ENCODE results near the gene TMPRSS11B.
"Not testable (repeated sequence)": the region's sequence is repeated elsewhere in the genome, so short reads cannot be mapped to it uniquely, and the experiment has no call there.

The TMPRSS11B gene

GRCh38 chr4:68245594-68245993, at the start of gene TMPRSS11B:
Gene TMPRSS11B, minus strand, starts transcription at chr4:68245694. Its CDS starts 136 bp downstream, at chr4:68245558.
- no peak for DNase-seq

GRCh38 chr4:68291256-68291655, 45.8 kb upstream of the TMPRSS11B start:
- DNase-seq = no peak

- no peak for DNase-seq
Measured at GRCh38 chr4:68288393-68288740, 42.9 kb upstream of the TMPRSS11B start.

GRCh38 chr4:68287704-68288392, 42.4 kb upstream of the TMPRSS11B start:
- no peak for DNase-seq

- DNase-seq = no peak
Measured at GRCh38 chr4:68283714-68284113, 38.2 kb upstream of the TMPRSS11B start.

- DNase-seq = no peak
Measured at GRCh38 chr4:68283095-68283494, 37.6 kb upstream of the TMPRSS11B start.

- DNase-seq = not testable (repeated sequence)
Measured at GRCh38 chr4:68281796-68282740, 36.6 kb upstream of the TMPRSS11B start.

GRCh38 chr4:68278029-68278428, 32.5 kb upstream of the TMPRSS11B start:
- no peak for DNase-seq

GRCh38 chr4:68277627-68278026, 32.1 kb upstream of the TMPRSS11B start:
- no peak for DNase-seq

GRCh38 chr4:68272860-68273259, 27.4 kb upstream of the TMPRSS11B start:
- DNase-seq = no peak

- DNase-seq = no peak
Measured at GRCh38 chr4:68272380-68272779, 26.9 kb upstream of the TMPRSS11B start.

GRCh38 chr4:68271851-68272357, 26.4 kb upstream of the TMPRSS11B start:
- peak; percentile 40 for DNase-seq

- no peak for DNase-seq
Measured at GRCh38 chr4:68267433-68267944, 22.0 kb upstream of the TMPRSS11B start.

- DNase-seq = no peak
Measured at GRCh38 chr4:68264875-68265565, 19.5 kb upstream of the TMPRSS11B start.

- DNase-seq = no peak
Measured at GRCh38 chr4:68259191-68259590, 13.7 kb upstream of the TMPRSS11B start.

GRCh38 chr4:68257719-68258118, 12.2 kb upstream of the TMPRSS11B start:
- DNase-seq = no peak

- DNase-seq = no peak
Measured at GRCh38 chr4:68256284-68256683, 10.8 kb upstream of the TMPRSS11B start.

- DNase-seq = no peak
Measured at GRCh38 chr4:68250151-68250930, 4.8 kb upstream of the TMPRSS11B start.

- DNase-seq = peak; percentile 57
Measured at GRCh38 chr4:68249434-68249833, 3.9 kb upstream of the TMPRSS11B start.

- no peak for DNase-seq
Measured at GRCh38 chr4:68240620-68241019, 4.9 kb downstream of the TMPRSS11B start.

- DNase-seq = no peak
Measured at GRCh38 chr4:68228568-68228967, 16.9 kb downstream of the TMPRSS11B start.

GRCh38 chr4:68218044-68218443, 27.4 kb downstream of the TMPRSS11B start:
- no peak for DNase-seq

Measured in activated CD4-positive, alpha-beta T cell treated with anti-CD3 and anti-CD28 coated beads, Interleukin-2, Interleukin-6, amounts not matched to agents 100 ng/mL and 50 ng/mL, durations not matched to agents 16 hours and 8 hours (primary cell).